ENCODE results near the gene KCNIP1.
"Not testable (repeated sequence)": the region's sequence is repeated elsewhere in the genome, so short reads cannot be mapped to it uniquely, and the experiment has no call there.

KCNIP1 gene

DNA sequence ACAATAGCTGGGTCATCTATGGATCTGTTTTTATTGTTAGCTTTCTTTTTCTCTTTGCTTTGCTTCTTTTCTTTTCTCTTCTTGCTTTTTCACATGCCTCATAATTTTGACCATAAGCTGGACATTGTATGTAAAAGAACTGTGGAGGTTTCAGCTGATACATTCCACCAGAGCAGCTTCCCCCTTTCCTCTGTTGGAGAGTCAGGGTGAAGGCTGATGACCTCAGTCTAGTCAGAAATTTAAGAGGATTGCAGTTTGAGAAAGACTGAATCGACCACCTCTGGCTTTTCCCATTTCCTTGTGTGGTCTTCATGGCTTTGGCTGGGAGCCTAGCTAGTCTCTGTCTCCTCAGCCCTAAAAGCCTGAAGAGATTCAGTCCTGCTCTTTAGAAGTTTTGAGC is 42.0 kb downstream of the KCNIP1 start:
- Histone ChIP-seq H3K27me3 (no peaks in the 10 kb centered on the region; the same call in 1 of the 2 replicates), H3K36me3 (no peaks in the 10 kb centered on the region), H3K9me3 (no peaks in the 10 kb centered on the region; the same call in 1 of the 2 replicates), H3K4me3 (ENCODE audit: low read depth, low read length) (no peak overlapping the region), H3K4me1 (no peaks in the 10 kb centered on the region)
- TF ChIP-seq CTCF (IDR thresholded peaks at IDR 0.05; ENCODE audit: low read depth, low read length), result no peak
- no peak for DNase-seq

DNA sequence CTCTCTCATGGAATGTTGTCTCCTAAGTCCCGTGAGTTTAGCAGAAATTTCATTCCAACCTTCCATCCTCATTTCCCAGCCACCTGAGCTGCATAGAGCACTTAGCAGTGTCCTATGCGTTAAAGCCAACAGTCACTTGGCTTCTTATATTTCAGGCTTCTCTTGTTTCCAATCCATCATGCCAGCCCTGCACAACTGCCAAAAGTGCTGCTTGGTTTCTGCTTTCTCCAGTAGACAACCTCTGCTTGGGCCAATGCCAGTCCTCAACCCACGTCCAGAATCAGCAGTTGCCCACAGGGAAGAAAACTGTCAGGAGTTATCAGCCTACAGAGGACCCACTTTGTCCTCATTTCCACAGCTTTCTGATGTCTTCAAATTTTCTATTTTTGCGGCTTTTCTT is 42.5 kb downstream of the KCNIP1 start:
- Histone ChIP-seq H3K27me3 (no peaks in the 10 kb centered on the region; the same call in 1 of the 2 replicates), H3K9me3 (no peaks in the 10 kb centered on the region; the same call in 1 of the 2 replicates), H3K36me3 (no peaks in the 10 kb centered on the region), H3K4me3 (ENCODE audit: low read depth, low read length) (no peak overlapping the region), H3K4me1 (no peaks in the 10 kb centered on the region)
- TF ChIP-seq CTCF (IDR thresholded peaks at IDR 0.05; ENCODE audit: low read depth, low read length), result no peak
- DNase-seq, result no peak

- not testable (repeated sequence) for H3K4me3 ChIP-seq (ENCODE audit: low read depth, low read length); DNase-seq; H3K4me1 ChIP-seq; H3K27me3 ChIP-seq; H3K9me3 ChIP-seq; H3K36me3 ChIP-seq
These were observed 46.6 kb downstream of the KCNIP1 start for GRCh38 chr5:170550382-170550781.

DNA sequence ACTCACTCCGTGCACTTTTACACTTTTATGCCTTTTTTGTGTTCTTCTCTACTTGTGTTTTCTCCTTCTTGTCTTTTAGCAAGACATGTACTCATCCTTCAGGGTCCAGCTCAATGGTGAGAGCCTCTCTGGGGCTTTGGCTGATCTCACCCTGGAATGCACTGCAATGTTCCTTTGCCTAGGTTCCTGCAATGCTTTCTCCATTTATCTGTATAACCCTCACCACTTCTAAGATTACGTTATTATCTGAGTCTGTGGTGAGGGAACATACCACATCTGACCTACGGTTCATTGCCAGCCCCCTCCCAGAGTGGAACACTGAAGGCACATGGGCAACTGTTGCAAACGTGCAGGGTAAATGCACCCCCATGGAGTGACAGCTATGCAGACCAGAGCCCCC is 47.3 kb downstream of the KCNIP1 start:
- TF ChIP-seq CTCF (IDR thresholded peaks at IDR 0.05; ENCODE audit: low read depth, low read length), result no peak
- no peak for DNase-seq
- no peaks in the 10 kb centered on the region; the same call in 1 of the 2 replicates for H3K27me3 ChIP-seq
- H3K36me3 ChIP-seq, result no peaks in the 10 kb centered on the region
- H3K4me1 ChIP-seq, result no peaks in the 10 kb centered on the region
- no peaks in the 10 kb centered on the region for H3K9me3 ChIP-seq
- no peak overlapping the region for H3K4me3 ChIP-seq (ENCODE audit: low read depth, low read length)

- DNase-seq, result no peak
- H3K9me3 ChIP-seq, result no peaks in the 10 kb centered on the region
- no peaks in the 10 kb centered on the region; the same call in 1 of the 2 replicates for H3K27me3 ChIP-seq
- no peak overlapping the region for H3K4me3 ChIP-seq (ENCODE audit: low read depth, low read length)
- TF ChIP-seq CTCF (IDR thresholded peaks at IDR 0.05; ENCODE audit: low read depth, low read length), result no peak
- H3K36me3 ChIP-seq, result no peaks in the 10 kb centered on the region
- H3K4me1 ChIP-seq, result no peaks in the 10 kb centered on the region
These were observed 47.8 kb downstream of the KCNIP1 start for GRCh38 chr5:170551622-170552021.

DNA sequence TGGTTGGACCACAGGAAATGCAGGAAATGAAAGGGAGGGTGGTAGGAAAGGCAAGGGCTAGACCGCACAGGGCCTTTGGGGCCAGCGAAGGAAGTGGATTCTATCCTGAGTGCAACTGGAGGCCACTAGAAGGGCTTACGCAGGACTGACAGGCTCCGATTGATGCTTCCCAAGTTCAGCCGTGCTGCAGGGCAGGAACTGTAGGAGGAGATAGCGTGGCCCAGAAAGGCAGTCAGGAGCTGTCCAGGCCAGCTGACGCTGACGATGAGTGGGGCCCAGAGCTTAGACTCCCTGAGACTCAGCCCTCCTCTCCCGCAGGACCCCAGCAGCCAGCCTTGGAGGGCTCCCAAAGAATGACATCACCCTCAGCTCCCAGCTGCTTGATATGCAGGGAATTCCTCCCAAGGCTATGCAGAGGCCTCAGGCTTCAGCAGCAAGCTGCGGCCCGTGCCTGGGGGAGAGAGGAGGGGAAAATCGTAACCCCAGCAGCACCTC is 48.8 kb downstream of the KCNIP1 start:
- no peak for DNase-seq
- TF ChIP-seq CTCF (IDR thresholded peaks at IDR 0.05; ENCODE audit: low read depth, low read length), result no peak
- Histone ChIP-seq H3K4me1 (no peaks in the 10 kb centered on the region), H3K4me3 (ENCODE audit: low read depth, low read length) (no peak overlapping the region), H3K9me3 (no peaks in the 10 kb centered on the region), H3K27me3 (no peaks in the 10 kb centered on the region; the same call in 1 of the 2 replicates), H3K36me3 (no peaks in the 10 kb centered on the region)

DNA sequence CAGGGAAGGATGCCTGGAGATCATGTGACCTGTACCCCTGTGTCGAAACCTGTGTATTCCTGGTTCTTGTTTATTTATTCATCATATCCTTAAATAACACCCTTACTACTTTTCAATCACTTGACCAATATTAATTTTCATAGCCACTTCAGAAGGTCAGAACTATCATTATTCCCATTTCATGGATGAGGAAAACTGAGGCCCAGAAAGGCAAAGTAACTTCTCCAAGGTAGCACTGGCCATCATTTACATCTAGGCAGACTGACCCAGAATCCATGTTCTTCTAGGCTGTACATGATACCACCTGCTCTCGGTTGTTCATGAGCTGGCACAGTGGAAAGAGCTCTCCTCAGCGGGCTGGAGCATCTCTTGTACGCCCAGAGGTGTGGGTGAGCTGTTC is 49.4 kb downstream of the KCNIP1 start:
- Histone ChIP-seq H3K36me3 (no peaks in the 10 kb centered on the region), H3K27me3 (no peaks in the 10 kb centered on the region; the same call in 1 of the 2 replicates), H3K4me3 (ENCODE audit: low read depth, low read length) (no peak overlapping the region), H3K9me3 (no peaks in the 10 kb centered on the region), H3K4me1 (no peaks in the 10 kb centered on the region)
- no peak for DNase-seq
- no peak for TF ChIP-seq CTCF (IDR thresholded peaks at IDR 0.05; ENCODE audit: low read depth, low read length)

Data from BE2C (cell line).